Measurements from ENCODE around the gene MYLK2.
"Not testable (repeated sequence)": the region's sequence is repeated elsewhere in the genome, so short reads cannot be mapped to it uniquely, and the experiment has no call there.

The MYLK2 gene

DNA sequence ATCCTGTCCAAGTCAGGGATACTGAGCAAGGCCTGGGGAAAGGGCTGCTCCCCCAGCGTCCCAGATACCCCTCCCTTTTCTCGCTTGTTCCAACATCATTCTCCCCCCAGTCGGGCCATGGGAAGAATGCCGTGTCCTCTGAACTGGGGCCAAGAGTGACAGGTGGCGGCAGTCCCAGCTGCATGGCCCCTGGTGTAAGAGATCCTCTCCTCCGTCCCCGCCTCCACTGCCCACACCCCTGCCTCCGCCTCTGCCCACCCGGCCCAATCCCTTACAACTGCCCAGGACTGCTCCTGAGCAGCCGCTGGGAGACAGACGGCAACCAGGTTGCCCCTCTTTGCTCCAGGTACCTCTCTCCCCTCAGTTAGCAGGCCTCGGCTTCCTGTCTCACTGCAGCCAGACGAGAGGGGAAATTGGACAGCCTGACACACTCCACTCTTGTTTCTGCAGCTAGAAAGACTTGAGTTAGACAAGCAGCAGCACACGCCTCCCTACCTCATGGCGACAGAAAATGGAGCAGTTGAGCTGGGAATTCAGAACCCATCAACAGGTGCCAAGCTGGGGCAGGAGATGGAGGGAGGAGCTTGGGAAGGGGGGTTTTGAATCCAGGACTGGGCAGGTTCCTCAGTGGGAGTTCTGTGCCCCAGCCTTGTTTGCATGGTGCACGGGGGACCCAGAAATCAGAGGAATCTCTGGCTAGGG lies at the start of gene MYLK2:
MYLK2 (plus strand) TSS at position 274 of the 702 bp plus-strand sequence; CDS start at position 499, 225 bp downstream.
- DNase-seq (ENCODE audit: low read depth, low spot score) = no peak

DNA sequence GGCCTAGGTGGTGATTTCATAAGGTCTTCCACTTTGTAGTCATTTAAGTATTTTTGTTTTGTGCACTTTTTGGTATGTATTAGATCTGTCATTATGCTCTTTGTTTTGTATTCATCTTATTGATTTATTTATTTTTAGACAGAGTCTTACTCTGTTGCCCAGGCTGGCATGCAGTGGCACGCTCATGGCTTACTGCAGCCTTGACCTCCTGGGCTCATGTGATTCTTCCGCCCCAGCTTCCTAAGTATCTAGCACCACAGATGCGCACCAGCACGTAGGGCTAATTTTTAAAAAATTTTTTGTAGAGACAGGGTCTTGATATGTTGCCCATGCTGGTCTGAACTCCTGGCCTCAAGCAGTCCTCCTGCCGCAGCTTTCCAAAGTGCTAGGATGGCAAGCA lies 49.5 kb upstream of the MYLK2 start:
- no peak for DNase-seq (ENCODE audit: low read depth, low spot score)

DNA sequence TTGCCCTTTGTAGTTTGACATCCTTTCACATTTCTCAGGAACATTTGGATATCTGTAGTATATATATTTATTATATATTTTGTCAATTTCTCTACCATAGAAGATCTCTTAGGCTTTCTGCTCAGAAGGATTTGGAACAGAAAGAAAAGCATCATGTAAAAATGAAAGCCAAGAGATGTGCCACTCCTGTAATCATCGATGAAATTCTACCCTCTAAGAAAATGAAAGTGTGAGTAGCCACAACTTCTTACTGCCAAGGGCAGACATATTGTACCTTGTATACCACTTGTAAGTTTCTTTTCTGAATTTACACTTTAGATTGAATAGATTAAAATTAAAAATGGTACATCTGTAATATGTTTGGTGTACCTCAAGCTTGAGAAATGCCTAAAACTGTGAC lies 48.9 kb upstream of the MYLK2 start:
- DNase-seq (ENCODE audit: low read depth, low spot score) = no peak

- DNase-seq (ENCODE audit: low read depth, low spot score) = no peak
Measured at GRCh38 chr20:31774408-31774807, 44.7 kb upstream of the MYLK2 start.

DNA sequence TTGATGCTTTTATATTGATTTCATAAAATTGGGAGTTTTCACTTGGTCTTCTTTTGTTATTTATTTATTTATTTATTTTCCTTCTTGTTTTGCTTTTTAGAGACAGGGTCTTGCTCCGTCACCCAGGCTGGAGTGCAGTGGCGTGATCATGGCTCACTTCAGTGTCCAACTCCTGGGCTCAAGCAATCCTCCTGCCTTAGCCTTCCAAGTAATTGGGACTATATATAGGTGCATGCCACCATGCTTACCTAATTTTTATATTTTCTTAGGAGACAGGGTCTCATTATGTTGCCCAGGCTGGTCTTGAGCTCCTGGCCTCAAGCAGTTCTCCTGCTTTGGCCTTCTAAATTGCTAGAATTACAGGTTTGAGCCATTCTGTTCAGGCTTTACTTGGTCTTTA lies 38.3 kb upstream of the MYLK2 start:
- no peak for DNase-seq (ENCODE audit: low read depth, low spot score)

- no peak for DNase-seq (ENCODE audit: low read depth, low spot score)
Measured at GRCh38 chr20:31781945-31782344, 37.2 kb upstream of the MYLK2 start.

DNA sequence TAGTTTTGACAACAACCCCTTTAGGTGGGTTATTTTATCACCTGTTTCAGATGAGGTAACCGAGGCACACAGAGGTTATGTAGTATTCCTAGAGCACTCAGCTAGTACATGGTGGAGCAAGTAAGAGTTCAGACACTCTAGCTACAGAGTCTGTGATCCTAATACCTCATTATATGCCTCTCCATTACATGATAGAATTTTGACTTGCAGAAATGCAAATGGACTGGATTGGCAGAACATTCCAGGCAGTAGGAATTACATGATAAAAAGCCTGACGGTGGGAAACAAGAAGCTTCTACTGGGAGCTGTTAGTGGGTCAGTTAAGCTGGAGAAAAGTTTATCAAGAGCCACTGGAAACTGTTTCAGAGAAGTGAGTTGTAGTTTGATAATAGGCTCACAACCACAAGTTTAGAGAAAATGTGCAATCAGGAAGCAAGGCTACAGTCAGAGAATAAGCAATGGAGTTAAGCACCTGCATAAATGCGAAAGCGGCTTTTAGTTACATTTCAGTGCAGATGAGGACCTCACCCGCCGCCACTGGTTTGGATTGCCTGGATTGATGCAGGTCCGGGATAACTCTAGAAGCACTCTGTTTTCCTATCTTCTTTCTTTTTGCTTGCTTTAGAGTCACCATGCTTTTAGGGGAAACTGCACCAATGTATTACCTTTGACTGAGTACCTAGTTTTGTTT lies 34.7 kb upstream of the MYLK2 start:
- DNase-seq (ENCODE audit: low read depth, low spot score) = no peak

GRCh38 chr20:31785089-31785488 lies 34.1 kb upstream of the MYLK2 start:
- no peak for DNase-seq (ENCODE audit: low read depth, low spot score)

DNA sequence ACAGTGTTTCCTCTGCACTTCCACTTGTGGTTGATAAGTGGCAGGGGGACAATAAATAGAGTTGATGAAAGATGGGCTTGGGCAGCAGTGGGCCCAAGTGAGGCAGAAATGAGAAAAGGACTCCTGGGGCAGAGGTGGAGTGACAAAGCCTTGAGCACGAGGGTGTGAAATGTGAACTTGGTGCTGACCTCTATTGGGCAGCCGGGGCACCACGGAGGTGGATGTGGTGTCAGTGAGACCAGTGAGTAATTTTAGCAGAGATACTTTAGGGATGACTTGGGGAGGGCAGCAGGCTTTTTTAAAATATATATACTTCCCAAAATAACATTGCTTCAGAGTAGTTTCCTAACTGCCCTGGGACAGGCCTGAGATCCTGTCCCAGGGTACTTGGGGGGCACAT lies 30.6 kb upstream of the MYLK2 start:
- no peak for DNase-seq (ENCODE audit: low read depth, low spot score)

DNA sequence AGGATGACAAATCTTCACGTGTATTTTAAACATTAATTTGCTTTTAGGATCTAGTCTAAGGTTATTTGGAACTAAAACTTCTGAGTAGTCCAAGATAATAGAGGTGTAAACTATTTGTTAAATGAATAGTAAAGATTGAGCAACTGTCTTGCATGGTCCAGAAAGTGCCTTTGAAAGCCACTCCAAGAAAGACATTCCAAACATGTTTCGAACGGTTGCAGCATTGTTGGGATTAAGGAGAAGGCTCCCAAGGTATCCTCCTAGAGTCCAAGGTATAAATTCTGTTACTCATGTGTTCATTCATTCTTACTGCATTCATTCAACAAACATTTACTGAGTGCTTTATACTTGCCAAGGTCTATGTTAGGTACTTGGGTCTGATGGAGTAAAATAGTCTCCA lies 28.8 kb upstream of the MYLK2 start:
- DNase-seq (ENCODE audit: low read depth, low spot score) = no peak

DNA sequence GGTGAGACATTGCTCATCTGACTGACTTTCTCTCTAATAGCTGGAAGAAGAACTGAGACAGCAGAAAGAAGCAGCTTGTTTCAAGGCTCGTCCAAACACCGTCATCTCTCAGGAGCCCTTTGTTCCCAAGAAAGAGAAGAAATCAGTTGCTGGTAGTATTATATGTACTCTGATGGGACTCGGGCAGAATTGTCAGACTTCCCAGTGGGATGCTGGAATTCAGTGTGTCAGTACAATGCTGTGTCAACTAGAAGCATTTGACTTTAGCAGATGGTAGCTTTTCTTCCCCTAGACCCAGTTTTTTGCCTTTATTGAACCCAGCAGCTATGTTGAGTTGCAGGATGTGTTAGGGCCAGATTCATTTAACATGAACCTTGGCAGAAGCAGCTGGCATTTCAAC lies 21.8 kb upstream of the MYLK2 start:
- DNase-seq (ENCODE audit: low read depth, low spot score) = no peak

DNA sequence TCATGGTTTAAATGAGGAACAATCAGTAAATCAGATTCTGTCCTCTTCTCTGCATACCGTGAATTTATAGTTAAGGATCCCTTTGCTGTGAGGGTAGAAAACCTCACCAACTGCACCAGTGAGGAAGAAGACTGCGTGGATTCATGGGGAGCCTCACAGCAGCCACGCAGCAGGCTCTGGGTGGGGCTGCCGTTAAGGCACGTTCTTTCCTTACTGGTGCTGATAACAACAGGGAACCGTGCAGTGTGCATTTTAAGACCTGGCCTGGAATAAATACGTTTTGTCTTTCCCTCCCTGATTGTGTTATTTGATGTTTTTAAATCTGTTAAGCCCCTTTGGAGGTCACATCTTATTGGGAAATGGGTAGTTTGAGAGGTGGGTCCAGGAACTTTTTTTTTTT lies 17.6 kb upstream of the MYLK2 start:
- DNase-seq (ENCODE audit: low read depth, low spot score) = no peak

DNA sequence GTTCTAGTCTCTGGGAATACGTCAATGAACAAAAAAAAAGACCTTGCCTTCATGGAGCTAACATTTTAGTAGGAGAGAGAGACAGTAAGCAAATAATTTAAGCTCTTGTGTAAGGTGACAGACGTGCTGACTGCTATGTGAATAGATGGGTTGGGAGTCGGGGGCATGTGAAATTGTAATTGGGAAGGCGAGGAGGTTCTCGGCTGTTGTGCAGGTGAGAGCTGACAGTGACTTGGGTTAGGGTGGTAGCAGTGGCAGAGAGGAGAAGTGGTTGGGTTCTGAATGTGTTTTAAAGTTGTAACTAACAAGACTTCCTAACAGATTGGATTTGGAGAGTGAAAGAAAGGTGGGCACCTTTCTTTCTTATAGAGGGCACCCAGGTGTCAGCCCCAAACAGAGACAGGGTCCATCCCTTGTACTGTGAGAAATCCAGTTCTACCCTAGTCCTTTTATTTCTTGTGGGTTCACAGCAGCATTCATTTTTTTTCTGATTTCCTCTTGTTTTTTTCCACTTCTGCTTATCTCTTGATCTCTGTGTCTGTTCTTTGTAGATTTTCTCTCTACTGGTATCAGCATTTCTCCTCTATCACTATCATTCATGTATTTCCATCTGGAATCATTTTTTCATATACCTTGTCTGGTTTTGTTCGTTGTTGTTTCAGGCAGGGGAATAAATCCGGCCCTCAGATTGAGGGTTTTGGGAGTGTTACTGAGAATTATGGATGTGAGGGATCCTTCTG lies 15.4 kb upstream of the MYLK2 start:
- no peak for DNase-seq (ENCODE audit: low read depth, low spot score)

DNA sequence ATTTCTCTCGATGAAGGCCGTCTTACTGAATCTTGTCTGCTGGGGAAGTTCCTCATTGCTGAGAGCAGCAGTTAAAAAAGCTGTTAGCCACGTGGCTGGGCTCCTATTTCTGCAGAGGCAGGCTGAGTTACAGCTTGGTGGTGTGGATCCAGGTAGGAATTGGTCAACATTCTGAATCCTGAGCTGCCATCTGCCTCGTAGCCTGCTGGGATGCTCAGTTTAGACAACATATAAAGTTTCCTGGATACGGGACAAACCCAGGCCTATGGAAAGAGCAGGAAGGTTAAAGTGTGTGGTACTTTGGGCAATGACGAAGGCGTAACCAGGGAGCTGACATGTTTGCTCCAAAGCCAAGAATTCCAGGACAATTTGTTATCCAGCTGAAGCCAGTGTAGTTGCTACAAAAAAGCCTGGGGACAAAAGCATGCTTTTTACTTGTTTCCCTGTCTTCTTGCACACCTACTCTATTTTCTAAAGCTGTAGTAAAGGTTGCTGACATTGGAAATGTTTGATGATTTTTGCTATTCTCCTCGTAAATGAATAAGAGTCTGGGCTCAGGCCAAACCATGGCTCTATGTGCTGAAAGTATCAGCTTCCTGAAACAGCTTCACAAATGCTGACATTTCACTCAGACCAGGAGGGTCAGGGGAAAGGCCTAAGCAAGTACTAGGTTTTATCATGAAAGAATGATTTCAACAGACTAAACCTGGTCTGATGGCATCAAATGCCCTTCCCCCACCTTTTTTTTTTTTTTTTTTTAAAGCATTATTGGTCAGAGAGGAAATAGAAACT lies 12.4 kb upstream of the MYLK2 start:
- no peak for DNase-seq (ENCODE audit: low read depth, low spot score)

GRCh38 chr20:31808481-31808880 lies 10.7 kb upstream of the MYLK2 start:
- DNase-seq (ENCODE audit: low read depth, low spot score) = no peak

GRCh38 chr20:31809661-31810060 lies 9.5 kb upstream of the MYLK2 start:
- no peak for DNase-seq (ENCODE audit: low read depth, low spot score)

GRCh38 chr20:31811198-31811597 lies 8.0 kb upstream of the MYLK2 start:
- no peak for DNase-seq (ENCODE audit: low read depth, low spot score)

- DNase-seq (ENCODE audit: low read depth, low spot score) = no peak
Measured at GRCh38 chr20:31811796-31812728, 7.1 kb upstream of the MYLK2 start.

GRCh38 chr20:31813611-31814010 lies 5.5 kb upstream of the MYLK2 start:
- DNase-seq (ENCODE audit: low read depth, low spot score) = no peak

DNA sequence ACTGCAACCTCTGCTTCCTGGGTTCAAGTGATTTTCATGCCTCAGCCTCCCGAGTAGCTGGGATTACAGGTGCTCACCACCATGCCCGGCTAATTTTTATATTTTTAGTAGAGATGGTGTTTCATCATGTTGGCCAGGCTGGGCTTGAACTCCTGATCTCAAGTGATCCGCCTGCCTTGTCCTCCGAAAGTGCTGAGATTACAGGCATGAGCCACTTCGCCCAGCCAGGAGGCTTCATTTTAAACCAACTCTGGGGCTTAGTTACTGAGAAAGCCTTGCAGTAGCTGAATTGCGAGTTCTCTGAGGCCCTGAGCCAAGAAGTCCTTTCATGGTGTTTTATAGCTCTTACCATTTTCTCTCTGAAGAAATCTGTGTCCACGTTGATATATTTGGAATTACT lies 5.0 kb upstream of the MYLK2 start:
- not testable (repeated sequence) for DNase-seq (ENCODE audit: low read depth, low spot score)

Data from iPS DF 19.7 (cell line).